ENCODE data around the gene COL5A1.

The COL5A1 gene

GRCh38 chr9:134706522-134706921, 64.9 kb downstream of the COL5A1 start:
- TF ChIP-seq CTCF (IDR thresholded peaks at IDR 0.05; ENCODE audit: unreplicated experiment in 3 of 3) = no peak
- H3K27ac Mint-ChIP-seq = peak overlapping the region; percentile 94 to 98 (median 97)
- no peak overlapping the region for H3K4me3 Mint-ChIP-seq
- H3K36me3 Mint-ChIP-seq (ENCODE audit: low read depth) = peaks cover 12% of the 10 kb centered on the region
- peaks cover 41% of the 10 kb centered on the region for H3K4me1 Mint-ChIP-seq
- no peaks in the 10 kb centered on the region for H3K9me3 Mint-ChIP-seq
- no peaks in the 10 kb centered on the region for H3K27me3 Mint-ChIP-seq (ENCODE audit: low read depth)

- H3K9me3 Mint-ChIP-seq = no peaks in the 10 kb centered on the region
- H3K36me3 Mint-ChIP-seq (ENCODE audit: low read depth) = peaks cover 12% of the 10 kb centered on the region
- H3K27me3 Mint-ChIP-seq (ENCODE audit: low read depth) = no peaks in the 10 kb centered on the region
- TF ChIP-seq CTCF (IDR thresholded peaks at IDR 0.05; ENCODE audit: unreplicated experiment in 3 of 3) = no peak
- peaks cover 41% of the 10 kb centered on the region for H3K4me1 Mint-ChIP-seq
- H3K4me3 Mint-ChIP-seq = peak overlapping the region in 2 of 3 experiments; percentile 39 to 62
- peak overlapping the region; percentile 94 to 98 (median 97) for H3K27ac Mint-ChIP-seq
Observed at GRCh38 chr9:134707031-134707680, 65.6 kb downstream of the COL5A1 start.

GRCh38 chr9:134707731-134708671, 66.4 kb downstream of the COL5A1 start:
- Mint-ChIP-seq H3K36me3 (ENCODE audit: low read depth) (peaks cover 4% of the 10 kb centered on the region), H3K4me1 (peaks cover 37% of the 10 kb centered on the region), H3K27me3 (ENCODE audit: low read depth) (no peaks in the 10 kb centered on the region), H3K4me3 (no peak overlapping the region), H3K9me3 (no peaks in the 10 kb centered on the region), H3K27ac (peak overlapping the region; percentile 95 to 98 (median 97))
- TF ChIP-seq CTCF (IDR thresholded peaks at IDR 0.05; ENCODE audit: unreplicated experiment in 3 of 3) = no peak

- no peak for TF ChIP-seq CTCF (IDR thresholded peaks at IDR 0.05; ENCODE audit: unreplicated experiment in 3 of 3)
- Mint-ChIP-seq H3K4me3 (peak overlapping the region in 2 of 3 experiments; percentile 19 to 41), H3K4me1 (peaks cover 35% of the 10 kb centered on the region), H3K27me3 (ENCODE audit: low read depth) (no peaks in the 10 kb centered on the region), H3K27ac (peak overlapping the region; percentile 82 to 95 (median 92)), H3K9me3 (peaks cover 3% of the 10 kb centered on the region), H3K36me3 (ENCODE audit: low read depth) (peaks cover 10% of the 10 kb centered on the region)
Observed at GRCh38 chr9:134708672-134709038, 67.1 kb downstream of the COL5A1 start.

GRCh38 chr9:134709512-134710270, 68.1 kb downstream of the COL5A1 start:
- H3K36me3 Mint-ChIP-seq (ENCODE audit: low read depth) = peaks cover 21% of the 10 kb centered on the region
- peaks cover 28% of the 10 kb centered on the region for H3K4me1 Mint-ChIP-seq
- H3K9me3 Mint-ChIP-seq = peaks cover 7% of the 10 kb centered on the region
- H3K27me3 Mint-ChIP-seq (ENCODE audit: low read depth) = peaks cover under 1% of the 10 kb centered on the region
- H3K4me3 Mint-ChIP-seq = no peak overlapping the region
- peak overlapping the region in 2 of 3 experiments; percentile 73 to 95 for H3K27ac Mint-ChIP-seq
- no peak for TF ChIP-seq CTCF (IDR thresholded peaks at IDR 0.05; ENCODE audit: unreplicated experiment in 3 of 3)

Measured in nephron (organoid).